HepG2 (cell line): ENCODE measurements around the gene MTMR3. TPM values are rescaled to one million over a fixed set of nuclear protein-coding genes. Genes with fewer than 3 reads are reported as not detected.
A peak's percentile ranks its signal among the peaks of the same experiment; 100 is the strongest.

Experiments used
- ATAC-seq: fragments of 200-7000 bp; cut with Tn5 transposase; 3 replicates; pipeline ENCODE4 v1.9.1; 2020; ENCODE audit warnings: mild to moderate bottlenecking, moderate library complexity
- Bru-seq: library from RNA; stranded (reverse); fragments of 400-500 nt; gene quantifications from one replicate; lab custom pipeline; 2021; lab: Mats Ljungman, UMichigan
- BruChase-seq, 2 experiments: library from RNA; stranded (reverse); fragments of 400-500 nt; gene quantifications; one replicate each; lab custom pipeline; 2021; lab: Mats Ljungman, UMichigan
- BruUV-seq: library from RNA; stranded (reverse); fragments of 400-500 nt; replicated peaks from 2 replicates; lab custom pipeline; 2021; lab: Mats Ljungman, UMichigan
- CTCF ChIA-PET: fragments of 300-600 bp; formaldehyde crosslinking; extraction: SDS; loops from one replicate; lab custom pipeline; 2021; ENCODE audit warnings: low total read pairs, inconsistent platforms, low intra/inter-chr PET ratio; lab: Yijun Ruan, JAX
- POLR2A ChIA-PET: fragments of 350-600 bp; sonication (Branson Sonifier 250); formaldehyde crosslinking; loops from one replicate; lab custom pipeline; 2020; ENCODE audit warnings: antibody characterized with exemption, inconsistent platforms; lab: Yijun Ruan, JAX
- DNase-seq: peaks from one replicate; pipeline ENCODE4 v3.0.0-alpha.2; 2015; ENCODE audit warnings: low spot score
- FAIRE-seq: peaks from 3 replicates; lab custom pipeline; 2011; peaks lifted over from hg19 to GRCh38; lab: Jason Lieb, UNC
- H2AFZ ChIP-seq: one replicate; pipeline ENCODE4 v1.6.1; 2011; ENCODE audit warnings: low read length, inconsistent platforms
- H3K27ac ChIP-seq: fragments of 300-600 bp; 3 replicates; pipeline ENCODE4 v1.8.0; 2011; ENCODE audit warnings: mixed run types, mild to moderate bottlenecking, mixed read lengths, low read length, inconsistent platforms; ENCODE audit not compliant: insufficient read depth; ENCODE audit errors: extremely low read length
- H3K27me3 ChIP-seq, 2 experiments: fragments of 200-600 bp in 1 of 2; 2 replicates in 1 of 2; 3 replicates in 1 of 2; pipeline versions ENCODE4 v1.6.0 to v1.8.0; 2011; ENCODE audit warnings: low read length in 2 of 2, mild to moderate bottlenecking in 2 of 2, moderate library complexity in 2 of 2, inconsistent platforms in 1 of 2; ENCODE audit not compliant: insufficient read depth in 2 of 2, control insufficient read depth in 1 of 2
- H3K36me3 ChIP-seq, 2 experiments: fragments of 200-600 bp in 1 of 2; replicated peaks in 1 of 2; 2 replicates in 1 of 2; 3 replicates in 1 of 2; pipeline versions ENCODE4 v1.5.1 to v1.8.0; 2011; ENCODE audit warnings: low read length in 2 of 2, inconsistent platforms in 1 of 2; ENCODE audit not compliant: insufficient read depth in 2 of 2, control insufficient read depth in 1 of 2
- H3K4me1 ChIP-seq: 2 replicates; pipeline ENCODE4 v1.5.1; 2012; ENCODE audit warnings: low read length, inconsistent platforms; ENCODE audit not compliant: insufficient read depth
- H3K4me2 ChIP-seq: 2 replicates; pipeline ENCODE4 v1.6.0; 2011; ENCODE audit warnings: low read depth, low read length, inconsistent platforms
- H3K4me3 ChIP-seq, 3 experiments: fragments of 200-600 bp in 1 of 3; sonication (generic), shearing (Covaris generic) in 1 of 3; replicated peaks in 1 of 3; 2 replicates each; pipeline ENCODE4 v1.5.1; 2011 to 2016; ENCODE audit warnings: low read length in 3 of 3, inconsistent platforms in 2 of 3, low read depth in 2 of 3, mild to moderate bottlenecking in 2 of 3, control low read depth in 1 of 3, mixed read lengths in 1 of 3; ENCODE audit not compliant: insufficient read depth in 1 of 3
- H3K79me2 ChIP-seq: one replicate; pipeline ENCODE4 v1.6.1; 2011; ENCODE audit warnings: low read length, inconsistent platforms; ENCODE audit not compliant: insufficient read depth
- H3K9ac ChIP-seq: 2 replicates; pipeline ENCODE4 v1.6.0; 2011; ENCODE audit warnings: mild to moderate bottlenecking, low read depth, low read length, inconsistent platforms; ENCODE audit not compliant: insufficient read depth
- H3K9me3 ChIP-seq: 2 replicates; pipeline ENCODE4 v1.5.1; 2012; ENCODE audit warnings: mild to moderate bottlenecking, low read length
- H4K20me1 ChIP-seq: 2 replicates; pipeline ENCODE4 v1.6.0; 2011; ENCODE audit warnings: inconsistent platforms, mild to moderate bottlenecking, low read length, moderate library complexity; ENCODE audit not compliant: insufficient read depth
- AHDC1 ChIP-seq: sonication (generic); formaldehyde crosslinking; IDR thresholded peaks from 2 replicates; pipeline ENCODE4 v1.5.1; 2020; ENCODE audit warnings: mild to moderate bottlenecking, missing genetic modification reagents, borderline replicate concordance
- BRD4 ChIP-seq: sonication (generic); formaldehyde crosslinking; IDR thresholded peaks from 2 replicates; pipeline ENCODE4 v1.4.0; 2020; ENCODE audit warnings: missing genetic modification reagents
- ETV6 ChIP-seq: sonication (generic); formaldehyde crosslinking; conservative IDR thresholded peaks from 2 replicates; pipeline ENCODE4 v1.4.0; 2020; ENCODE audit warnings: missing genetic modification reagents
- KLF11 ChIP-seq: IDR thresholded peaks from 2 replicates; pipeline ENCODE4 v1.6.1; 2016; ENCODE audit warnings: missing compliant biosample characterization
- NFE2L2 ChIP-seq: fragments of 150-350 bp; IDR thresholded peaks from 2 replicates; pipeline ENCODE4 v1.6.1; 2014; ENCODE audit warnings: low read length
- RORA ChIP-seq: sonication (generic); formaldehyde crosslinking; IDR thresholded peaks from 2 replicates; pipeline ENCODE4 v1.5.0; 2020; ENCODE audit warnings: mild to moderate bottlenecking, missing genetic modification reagents, moderate library complexity
- SMAD1 ChIP-seq: sonication (generic); formaldehyde crosslinking; IDR thresholded peaks from 2 replicates; pipeline ENCODE4 v1.4.0; 2020; ENCODE audit warnings: missing genetic modification reagents, low read depth, mild to moderate bottlenecking, borderline replicate concordance
- SNAI1 ChIP-seq: sonication (generic); formaldehyde crosslinking; IDR thresholded peaks from 2 replicates; pipeline ENCODE4 v1.5.0; 2020; ENCODE audit warnings: mild to moderate bottlenecking, missing genetic modification reagents, borderline replicate concordance
- XBP1 ChIP-seq: sonication (generic); formaldehyde crosslinking; IDR thresholded peaks from 2 replicates; pipeline ENCODE4 v1.5.0; 2020; ENCODE audit warnings: missing genetic modification reagents
- ZFP37 ChIP-seq: sonication (generic); formaldehyde crosslinking; IDR thresholded peaks from 2 replicates; pipeline ENCODE4 v1.4.0; 2020; ENCODE audit warnings: missing genetic modification reagents, borderline replicate concordance
- ZNF232 ChIP-seq: sonication (generic); formaldehyde crosslinking; IDR thresholded peaks from 2 replicates; pipeline ENCODE4 v1.4.0; 2020; ENCODE audit warnings: missing genetic modification reagents, borderline replicate concordance
- ZNF552 ChIP-seq: sonication (generic); formaldehyde crosslinking; IDR thresholded peaks from 2 replicates; pipeline ENCODE4 v1.9.0; 2022; ENCODE audit warnings: missing genetic modification reagents, mild to moderate bottlenecking, borderline replicate concordance
- WGBS: methylation state at CpG from one replicate; pipeline ENCODE4 v1.1.6; 2017; ENCODE audit warnings: low lambda C conversion rate; 5-methylcytosine and 5-hydroxymethylcytosine counted together
- in situ Hi-C: cut with HindIII; loops from 2 replicates; pipeline ENCODE4 v1.10.0; 2017; ENCODE audit warnings: low pct_unique_long_range_greater_than_20kb; ENCODE audit not compliant: extremely low pct_ligation_motif_present
- intact Hi-C: fragments of 100-400 bp; cut with micrococcal nuclease; formaldehyde crosslinking; loops from one replicate; pipeline ENCODE4 v1.10.0; 2022; ENCODE audit not compliant: unreplicated experiment
- long read RNA-seq, 2 experiments: library from RNA in 1 of 2; library from polyadenylated mRNA in 1 of 2; stranded (forward) in 1 of 2; unstranded in 1 of 2; transcript quantifications; one replicate each; pipeline ENCODE4 v2.0.0, GENCODE V29; 2019 to 2022
- polyA minus RNA-seq, 3 experiments: library from RNA; depleted of rRNA, polyadenylated mRNA; stranded (reverse); fragments of >200 nt; gene quantifications; 2 replicates each; pipeline ENCODE4 v1.2.3, GENCODE V29; 2011; ENCODE audit warnings: low replicate concordance in 1 of 3
- polyA plus RNA-seq, 8 experiments: library from polyadenylated mRNA; depleted of rRNA in 3 of 8; stranded (reverse) in 7 of 8; unstranded in 1 of 8; fragments of >200 nt; fragmentation: Illumina TruSeq in 4 of 8; extraction: Trizol in 4 of 8; gene quantifications; 2 replicates each; pipeline versions ENCODE4 v1.2.1 to v1.2.3, GENCODE V29; 2011 to 2016; ENCODE audit warnings: low read depth in 4 of 8, missing spikeins in 1 of 8, mixed read lengths in 1 of 8; ENCODE audit not compliant: insufficient read depth in 1 of 8
- total RNA-seq, 5 experiments: library from RNA; depleted of rRNA; stranded (reverse); fragments of >200 nt; fragmentation: Illumina TruSeq; extraction: Trizol; gene quantifications; 2 replicates each; pipeline ENCODE4 v1.2.3, GENCODE V29; 2016; ENCODE audit warnings: low read depth in 1 of 5

The MTMR3 gene
- total RNA-seq (2016; rRNA removed; fragmentation: Illumina TruSeq; extraction: Trizol) (12.6 and 15.8 TPM in 2 replicates), polyA plus RNA-seq (2011; rRNA removed) (24.8 and 29.8 TPM in 2 replicates), polyA minus RNA-seq (2011; rRNA and poly(A)+ RNA removed; ENCODE audit: low replicate concordance) (28.7 and 66.5 TPM in 2 replicates), Bru-seq, nascent RNA (percentile 75 among the genes with signal in this experiment), BruChase-seq, experiment 1, labeled RNA remaining after a 6-hour chase (percentile 77 among the genes with signal in this experiment), BruChase-seq, experiment 2, labeled RNA remaining after a 2-hour chase (percentile 73 among the genes with signal in this experiment)
- total RNA-seq (2016; cell fraction: cytosol; rRNA removed; fragmentation: Illumina TruSeq; extraction: Trizol; ENCODE audit: low read depth) = 8.7 and 10.0 TPM in 2 replicates
- 13.0 and 14.8 TPM in 2 replicates for total RNA-seq (2016; cell fraction: insoluble cytoplasmic fraction; rRNA removed; fragmentation: Illumina TruSeq; extraction: Trizol)
- total RNA-seq (2016; cell fraction: membrane; rRNA removed; fragmentation: Illumina TruSeq; extraction: Trizol) = 5.7 and 6.5 TPM in 2 replicates
- total RNA-seq (2016; cell fraction: nucleus; rRNA removed; fragmentation: Illumina TruSeq; extraction: Trizol) = 13.8 and 18.4 TPM in 2 replicates
- 11.2 and 11.6 TPM in 2 replicates for polyA plus RNA-seq (2011; cell fraction: cytosol; rRNA removed)
- polyA plus RNA-seq (2011; cell fraction: nucleus; rRNA removed) = 118 TPM in 2 replicates
- polyA plus RNA-seq (2012) = 13.5 and 15.0 TPM in 2 replicates
- polyA plus RNA-seq (2016; cell fraction: cytosol; fragmentation: Illumina TruSeq; extraction: Trizol; ENCODE audit: low read depth) = 0.43 and 0.50 TPM in 2 replicates
- 7.1 and 8.6 TPM in 2 replicates for polyA plus RNA-seq (2016; cell fraction: insoluble cytoplasmic fraction; fragmentation: Illumina TruSeq; extraction: Trizol; ENCODE audit: low read depth)
- polyA plus RNA-seq (2016; cell fraction: membrane; fragmentation: Illumina TruSeq; extraction: Trizol; ENCODE audit: low read depth) = 1.5 and 1.7 TPM in 2 replicates
- 22.3 and 26.9 TPM in 2 replicates for polyA plus RNA-seq (2016; cell fraction: nucleus; fragmentation: Illumina TruSeq; extraction: Trizol; ENCODE audit: insufficient read depth, low read depth)
- polyA minus RNA-seq (2011; cell fraction: cytosol; rRNA and poly(A)+ RNA removed) = 8.6 and 12.1 TPM in 2 replicates
- 38.9 and 42.6 TPM in 2 replicates for polyA minus RNA-seq (2011; cell fraction: nucleus; rRNA and poly(A)+ RNA removed)
- long read RNA-seq, experiment 1, partial matches to known transcripts = 1 of 5 reads
- long read RNA-seq, experiment 1, other reads (novel, unspliced or antisense) = 4 of 5 reads
- long read RNA-seq, experiment 2, full-length matches to known transcripts = 6 of 30 reads
- long read RNA-seq, experiment 2, partial matches to known transcripts = 21 of 30 reads
- long read RNA-seq, experiment 2, other reads (novel, unspliced or antisense) = 3 of 30 reads

DNA sequence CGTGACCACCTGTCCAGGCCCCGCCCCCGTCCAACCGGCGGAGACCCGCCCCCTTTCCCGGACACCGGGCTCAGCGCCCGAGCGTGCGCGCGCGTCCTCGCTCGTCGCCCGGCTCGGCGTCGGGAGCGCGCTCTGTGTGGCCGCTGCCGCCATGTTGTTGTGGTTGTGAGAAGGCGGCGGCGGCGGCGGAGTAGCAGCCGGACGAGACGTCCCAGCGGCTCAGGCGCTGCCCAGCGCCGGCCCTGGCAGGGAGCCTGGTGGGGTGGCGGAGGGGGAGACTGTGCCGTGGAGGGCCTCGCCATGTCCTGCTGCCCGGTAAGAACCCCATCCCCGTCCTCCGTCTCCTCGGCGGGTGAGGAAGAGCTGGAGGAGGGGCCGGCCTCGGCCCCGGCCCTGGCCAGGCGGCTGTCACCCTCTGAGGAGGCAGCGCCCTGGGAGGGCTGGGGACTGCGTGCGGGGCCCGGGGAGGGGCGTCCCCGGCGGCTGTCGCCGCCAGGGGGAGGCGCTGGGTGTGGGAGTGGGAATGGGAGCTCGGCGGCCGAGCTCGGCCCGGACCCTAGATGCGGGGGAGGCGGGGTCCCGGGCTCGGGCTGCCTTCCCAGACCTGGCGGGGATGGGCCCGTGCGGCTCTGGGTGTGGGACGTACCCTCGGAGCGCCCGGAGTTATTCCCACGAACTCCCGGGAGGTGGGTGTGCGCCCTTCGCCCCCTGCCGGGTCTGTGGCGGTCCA, at the start of gene MTMR3:
MTMR3 (plus strand) TSS at position 130 of the 730 bp plus-strand sequence. CDS start 87,886 bp downstream, outside the sequence.
- Histone ChIP-seq H3K4me1 (peaks cover 39% of the 10 kb centered on the region), H3K27me3 (0 out of 5 replicates have a peak, but pooled peaks cover 0 to 1% of the 10 kb centered on the region in 2 experiments), H3K4me2 (peak within 1 kb of the TSS; percentile 72), H3K9ac (peak within 1 kb of the TSS; percentile 97), H3K79me2 (peaks cover 44% of the 10 kb centered on the region), H2AFZ (no peak within 1 kb of the TSS), H3K4me3 (peak within 1 kb of the TSS; percentile 73 to 95 (median 79)), H3K36me3 (no peaks in the 10 kb centered on the region), H3K27ac (peak within 1 kb of the TSS; percentile 95), H4K20me1 (peaks cover 10% of the 10 kb centered on the region), H3K9me3 (no peaks in the 10 kb centered on the region)
- CTCF ChIA-PET = interaction anchor here (1.1 to 1.3 kb wide), 2 partner anchors 122 to 258 kb away, joined by 3 to 5 read pairs; no protein-coding TSS in a partner anchor
- POLR2A ChIA-PET = interaction anchor here (0.6 to 2.5 kb wide), 12 partner anchors 11 to 122 kb away, joined by 3 to 19 read pairs (median 4); partner anchors contain the start of gene ASCC2
- intact Hi-C loops (loop anchor here (2.0 to 10.0 kb wide), 2 partner anchors 112 to 116 kb away; partner anchors contain the start of genes UQCR10 and ZMAT5), in situ Hi-C loops (no loop called here)
- ATAC-seq (peak; percentile 98), FAIRE-seq (peak; percentile 40), DNase-seq (peak; percentile 73)
- WGBS = 3% methylated on average over 17 of the region's 82 CpGs
- no TSS peak for BruUV-seq
- TF ChIP-seq XBP1 (CRISPR knock-in tag) = no peak
- TF ChIP-seq ZNF232 (CRISPR knock-in tag) = no peak
- no peak for TF ChIP-seq AHDC1 (CRISPR knock-in tag)
- no peak; the same call in 1 of the 2 replicates for TF ChIP-seq SMAD1 (CRISPR knock-in tag)
- TF ChIP-seq NFE2L2 = no peak
- peak; percentile 60; the same call in 1 of the 2 replicates for TF ChIP-seq BRD4 (CRISPR knock-in tag)
- TF ChIP-seq ZFP37 (CRISPR knock-in tag) = no peak
- TF ChIP-seq SNAI1 = no peak
- no peak; the same call in 1 of the 2 replicates for TF ChIP-seq ZNF552 (CRISPR knock-in tag)
- no peak for TF ChIP-seq RORA (CRISPR knock-in tag)
- no peak for TF ChIP-seq KLF11 (CRISPR knock-in tag)
- 0 out of 2 replicates have a peak, but pooled peaks have one; percentile 33 for TF ChIP-seq ETV6 (CRISPR knock-in tag)
